NT2/D1 (cell line): ENCODE data around the gene CCDC91.

ENCODE experiments used
- DNase-seq: peaks from one replicate; pipeline ENCODE4 v3.0.0-alpha.2; 2011; ENCODE audit warnings: low read depth, low spot score
- H3K27me3 ChIP-seq: 2 replicates; pipeline ENCODE4 v1.6.0; 2011; ENCODE audit warnings: mild to moderate bottlenecking; ENCODE audit not compliant: insufficient read length, insufficient read depth
- H3K36me3 ChIP-seq: 2 replicates; pipeline ENCODE4 v1.6.1; 2011; ENCODE audit warnings: mild to moderate bottlenecking, low read length, mixed read lengths; ENCODE audit not compliant: insufficient read depth, insufficient read length
- H3K4me1 ChIP-seq: 2 replicates; pipeline ENCODE4 v1.5.1; 2011; ENCODE audit not compliant: insufficient read depth, insufficient read length
- H3K4me3 ChIP-seq: 2 replicates; pipeline ENCODE4 v1.5.1; 2011; ENCODE audit warnings: low read depth; ENCODE audit not compliant: insufficient read length
- H3K9ac ChIP-seq: 2 replicates; pipeline ENCODE4 v1.6.0; 2011; ENCODE audit warnings: low read depth; ENCODE audit not compliant: insufficient read length
- H3K9me3 ChIP-seq: 2 replicates; pipeline ENCODE4 v1.5.1; 2011; ENCODE audit warnings: mild to moderate bottlenecking, low read length; ENCODE audit not compliant: insufficient read depth
- SUZ12 ChIP-seq: IDR thresholded peaks from 2 replicates; pipeline ENCODE4 v1.6.1; 2011; ENCODE audit not compliant: insufficient read length, insufficient read depth; ENCODE audit errors: extremely low read depth
- YY1 ChIP-seq: IDR thresholded peaks from 2 replicates; pipeline ENCODE4 v1.6.1; 2011; ENCODE audit not compliant: insufficient read length, insufficient read depth
- ZNF274 ChIP-seq: IDR thresholded peaks from 2 replicates; pipeline ENCODE4 v1.6.1; 2011; ENCODE audit warnings: mild to moderate bottlenecking, low read depth, low read length

Gene CCDC91

GRCh38 chr12:28539691-28540323 is 349.6 kb downstream of the CCDC91 start:
- Histone ChIP-seq H3K27me3 (no peaks in the 10 kb centered on the region), H3K9me3 (no peaks in the 10 kb centered on the region), H3K9ac (no peak overlapping the region), H3K4me3 (no peak overlapping the region), H3K36me3 (no peaks in the 10 kb centered on the region), H3K4me1 (no peaks in the 10 kb centered on the region)
- no peak for DNase-seq
- TF ChIP-seq SUZ12 (no peak), YY1 (no peak)

- no peaks in the 10 kb centered on the region for H3K9me3 ChIP-seq
- no peaks in the 10 kb centered on the region for H3K4me1 ChIP-seq
- TF ChIP-seq SUZ12: no peak
- no peak for TF ChIP-seq YY1
- no peak for TF ChIP-seq ZNF274
- DNase-seq: no peak
- no peaks in the 10 kb centered on the region for H3K36me3 ChIP-seq
- H3K27me3 ChIP-seq: no peaks in the 10 kb centered on the region
- no peak overlapping the region for H3K9ac ChIP-seq
- H3K4me3 ChIP-seq: no peak overlapping the region
Observed at GRCh38 chr12:28540324-28540714, 350.1 kb downstream of the CCDC91 start.

GRCh38 chr12:28543021-28543890 is 353.0 kb downstream of the CCDC91 start:
- TF ChIP-seq SUZ12: no peak
- no peak for TF ChIP-seq ZNF274
- no peak for TF ChIP-seq YY1
- Histone ChIP-seq H3K36me3 (no peaks in the 10 kb centered on the region), H3K9ac (no peak overlapping the region), H3K4me3 (no peak overlapping the region), H3K4me1 (no peaks in the 10 kb centered on the region), H3K9me3 (no peaks in the 10 kb centered on the region), H3K27me3 (no peaks in the 10 kb centered on the region)
- no peak for DNase-seq

DNA sequence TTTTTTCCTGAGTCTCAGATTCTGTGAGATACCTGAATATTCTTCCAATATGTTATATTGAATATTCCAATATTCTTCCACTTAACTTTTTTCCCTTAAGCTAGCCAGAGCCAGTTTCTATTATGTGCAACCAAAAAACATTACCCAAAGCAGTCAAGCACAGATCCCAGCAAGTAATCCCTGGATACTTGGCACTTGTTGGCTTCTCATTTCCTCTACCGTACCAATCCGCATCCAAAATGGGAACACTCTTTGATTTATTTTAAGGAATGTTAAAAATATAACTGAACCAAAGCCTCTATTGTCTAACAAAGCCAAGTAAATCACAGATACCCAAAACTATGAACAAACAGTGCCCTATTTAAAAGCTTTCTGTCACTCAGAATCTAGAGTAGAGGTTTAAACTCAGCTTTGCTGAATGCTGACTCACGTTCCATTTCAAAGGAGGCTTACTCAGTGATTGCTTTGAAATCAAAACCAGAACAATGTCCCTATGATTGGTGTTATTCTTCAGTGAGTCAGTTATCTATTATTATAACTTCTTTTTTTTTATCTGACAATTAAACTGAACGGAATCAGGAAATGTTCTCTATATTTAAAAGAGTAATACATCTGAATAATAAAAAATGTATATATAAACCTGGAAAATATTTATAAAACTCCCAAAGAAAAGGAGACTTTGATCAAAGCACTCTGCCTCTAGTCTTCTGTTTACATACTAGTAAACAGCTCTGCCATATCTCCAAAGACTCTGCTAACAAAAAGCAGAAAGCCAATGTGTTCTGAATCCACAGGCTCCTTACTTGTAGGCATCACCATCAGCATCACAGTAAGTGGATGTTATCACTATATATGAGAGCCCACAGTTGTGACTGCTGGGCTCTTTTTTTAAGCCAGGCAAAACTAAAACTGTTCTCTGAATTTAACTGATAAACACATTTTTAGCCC is 360.8 kb downstream of the CCDC91 start:
- Histone ChIP-seq H3K9me3 (no peaks in the 10 kb centered on the region), H3K36me3 (no peaks in the 10 kb centered on the region), H3K9ac (no peak overlapping the region)

DNA sequence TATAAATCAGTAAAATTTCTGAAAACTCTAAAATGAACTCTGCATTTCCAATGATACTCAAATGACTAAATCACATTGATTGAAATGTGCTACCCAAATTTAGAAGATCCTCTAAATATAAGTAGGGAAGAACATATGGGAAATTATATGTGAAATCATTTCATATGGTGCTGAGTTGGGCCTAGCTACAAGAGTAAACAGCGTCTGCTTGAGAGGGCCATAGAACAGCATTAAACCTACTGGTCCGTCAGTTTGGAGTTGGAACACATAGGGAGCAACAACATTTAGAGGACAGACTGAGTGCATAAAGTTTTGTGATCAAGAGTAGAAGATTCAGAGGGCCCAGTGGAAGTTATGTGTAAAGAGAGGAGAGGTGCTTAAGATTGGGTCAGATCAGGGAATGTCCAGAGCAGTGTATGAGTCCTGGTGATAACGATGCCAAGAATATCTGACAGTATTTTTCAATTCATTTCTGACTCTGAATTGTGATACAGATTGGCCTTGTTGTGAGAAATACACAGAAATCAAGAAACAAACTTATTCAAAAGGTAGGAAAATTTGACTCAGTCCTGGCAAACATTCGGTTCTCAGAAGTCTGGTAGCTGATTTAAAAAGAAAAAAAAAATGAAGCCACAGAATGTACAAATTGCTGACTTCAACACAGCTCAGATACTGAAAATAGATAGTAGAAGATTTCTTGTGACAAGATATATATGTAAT is 362.2 kb downstream of the CCDC91 start:
- no peak overlapping the region for H3K9ac ChIP-seq
- no peaks in the 10 kb centered on the region for H3K27me3 ChIP-seq
- no peaks in the 10 kb centered on the region for H3K36me3 ChIP-seq
- no peaks in the 10 kb centered on the region for H3K4me1 ChIP-seq
- no peaks in the 10 kb centered on the region for H3K9me3 ChIP-seq
- H3K4me3 ChIP-seq: no peak overlapping the region
- TF ChIP-seq ZNF274: no peak
- no peak for TF ChIP-seq SUZ12
- TF ChIP-seq YY1: no peak
- DNase-seq: no peak

More for the DNA sequence above, 360.8 kb downstream of the CCDC91 start:
- no peak for DNase-seq
- no peaks in the 10 kb centered on the region for H3K4me1 ChIP-seq
- no peak overlapping the region for H3K4me3 ChIP-seq
- H3K27me3 ChIP-seq: no peaks in the 10 kb centered on the region
- TF ChIP-seq YY1: no peak
- TF ChIP-seq ZNF274: no peak
- TF ChIP-seq SUZ12: no peak

GRCh38 chr12:28555748-28556147 is 365.5 kb downstream of the CCDC91 start:
- H3K36me3 ChIP-seq: no peaks in the 10 kb centered on the region
- TF ChIP-seq YY1: no peak
- TF ChIP-seq ZNF274: no peak
- TF ChIP-seq SUZ12: no peak

DNA sequence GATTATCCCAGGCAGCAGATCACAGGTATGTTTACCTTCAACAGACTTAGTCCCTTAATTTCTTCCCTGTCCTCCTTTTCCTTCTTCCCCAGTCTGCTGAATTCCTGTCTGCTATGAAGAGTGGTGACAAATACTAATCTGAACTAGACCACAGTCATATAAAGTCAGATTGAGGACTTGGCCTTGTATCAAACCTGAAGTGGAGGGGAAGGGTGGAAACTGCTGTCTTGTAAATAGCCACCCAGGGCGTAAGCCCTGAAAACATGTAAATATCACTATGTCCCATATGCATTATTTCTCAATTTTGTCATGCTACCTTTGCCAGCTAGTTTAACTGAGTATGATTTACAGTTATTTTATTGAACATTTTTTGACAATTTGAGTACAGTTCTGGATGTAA is 368.0 kb downstream of the CCDC91 start:
- DNase-seq: no peak
- Histone ChIP-seq H3K9me3 (no peaks in the 10 kb centered on the region), H3K27me3 (no peaks in the 10 kb centered on the region), H3K36me3 (no peaks in the 10 kb centered on the region), H3K4me1 (no peaks in the 10 kb centered on the region), H3K4me3 (no peak overlapping the region), H3K9ac (no peak overlapping the region)
- TF ChIP-seq ZNF274 (no peak), YY1 (no peak), SUZ12 (no peak)

More at GRCh38 chr12:28555748-28556147, 365.5 kb downstream of the CCDC91 start:
- Histone ChIP-seq H3K27me3 (no peaks in the 10 kb centered on the region), H3K9me3 (no peaks in the 10 kb centered on the region), H3K4me1 (no peaks in the 10 kb centered on the region), H3K9ac (no peak overlapping the region), H3K4me3 (no peak overlapping the region)
- no peak for DNase-seq
